GM23338 (cell line): ENCODE results near the gene KIF1A.

Experiments used
- CTCF ChIP-seq, 2 experiments: fragments of 200-600 bp in 1 of 2; sonication (generic) in 1 of 2; conservative IDR thresholded peaks; 2 replicates each; pipeline versions ENCODE4 v1.5.1 to v1.6.1; 2016 to 2017; ENCODE audit warnings: antibody characterized with exemption in 2 of 2, low read depth in 2 of 2, mild to moderate bottlenecking in 2 of 2, moderate library complexity in 1 of 2
- EZH2phosphoT487 ChIP-seq: fragments of 200-600 bp; sonication (generic); IDR thresholded peaks from one replicate; pipeline ENCODE4 v1.8.1; 2018; ENCODE audit warnings: antibody characterized with exemption; ENCODE audit not compliant: unreplicated experiment
- POLR2AphosphoS5 ChIP-seq: IDR thresholded peaks from 2 replicates; pipeline ENCODE4 v1.6.1; 2016; ENCODE audit warnings: antibody characterized with exemption, low read depth

GRCh38 chr2:240786871-240787311 is 33.1 kb downstream of the KIF1A start:
- TF ChIP-seq POLR2AphosphoS5 = no peak
- no peak for TF ChIP-seq CTCF (conservative IDR thresholded peaks at IDR 0.05; ENCODE audit: low read depth in 2 of 2)
- no peak for TF ChIP-seq EZH2phosphoT487
